Transverse colon (tissue), 3 donors: ENCODE data around the gene POLR2J3.
"Not testable (repeated sequence)": the region's sequence is repeated elsewhere in the genome, so short reads cannot be mapped to it uniquely, and the experiment has no call there.

ENCODE experiments used
- POLR2A ChIP-seq: fragments of 450-650 bp; IDR thresholded peaks from one replicate; pipeline ENCODE4 v1.6.1; 2016; ENCODE audit warnings: antibody characterized with exemption, mild to moderate bottlenecking, moderate library complexity
- TF ChIP-seq, protein P1 (sequence below), 5 experiments: fragments of 200-600 bp in 3 of 5; fragments of 450-650 bp in 2 of 5; sonication (generic) in 3 of 5; IDR thresholded peaks; 1 replicate in 2 of 5; 2 replicates in 3 of 5; pipeline ENCODE4 v1.5.1; 2016 to 2017; ENCODE audit warnings: antibody characterized with exemption in 5 of 5, inconsistent platforms in 3 of 5, mild to moderate bottlenecking in 2 of 5, moderate library complexity in 1 of 5

DNA sequence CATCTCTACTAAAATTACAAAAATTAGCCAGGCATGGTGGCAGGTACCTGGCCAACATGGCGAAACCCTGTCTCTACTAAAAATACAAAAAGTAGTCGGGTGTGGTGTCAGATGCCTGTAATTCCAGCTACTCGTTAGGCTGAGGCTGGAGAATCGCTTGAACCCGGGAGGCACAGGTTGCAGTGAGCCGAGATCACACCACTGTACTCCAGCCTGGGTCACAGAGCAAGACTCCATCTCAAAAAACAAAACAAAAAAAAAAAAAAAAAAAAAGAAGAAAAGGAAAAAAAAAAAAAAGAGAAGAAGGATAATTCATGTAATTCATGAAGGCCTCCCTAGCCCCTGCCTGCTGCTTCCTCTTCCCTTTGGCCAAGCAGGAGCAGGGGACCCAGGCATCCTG lies 31.8 kb downstream of the POLR2J3 start:
- TF ChIP-seq, protein P1, sequence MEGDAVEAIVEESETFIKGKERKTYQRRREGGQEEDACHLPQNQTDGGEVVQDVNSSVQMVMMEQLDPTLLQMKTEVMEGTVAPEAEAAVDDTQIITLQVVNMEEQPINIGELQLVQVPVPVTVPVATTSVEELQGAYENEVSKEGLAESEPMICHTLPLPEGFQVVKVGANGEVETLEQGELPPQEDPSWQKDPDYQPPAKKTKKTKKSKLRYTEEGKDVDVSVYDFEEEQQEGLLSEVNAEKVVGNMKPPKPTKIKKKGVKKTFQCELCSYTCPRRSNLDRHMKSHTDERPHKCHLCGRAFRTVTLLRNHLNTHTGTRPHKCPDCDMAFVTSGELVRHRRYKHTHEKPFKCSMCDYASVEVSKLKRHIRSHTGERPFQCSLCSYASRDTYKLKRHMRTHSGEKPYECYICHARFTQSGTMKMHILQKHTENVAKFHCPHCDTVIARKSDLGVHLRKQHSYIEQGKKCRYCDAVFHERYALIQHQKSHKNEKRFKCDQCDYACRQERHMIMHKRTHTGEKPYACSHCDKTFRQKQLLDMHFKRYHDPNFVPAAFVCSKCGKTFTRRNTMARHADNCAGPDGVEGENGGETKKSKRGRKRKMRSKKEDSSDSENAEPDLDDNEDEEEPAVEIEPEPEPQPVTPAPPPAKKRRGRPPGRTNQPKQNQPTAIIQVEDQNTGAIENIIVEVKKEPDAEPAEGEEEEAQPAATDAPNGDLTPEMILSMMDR (IDR thresholded peaks at IDR 0.05), result not testable (repeated sequence)
- not testable (repeated sequence) for TF ChIP-seq POLR2A
